ENCODE results near the gene GCH1.
"Not testable (repeated sequence)": the region's sequence is repeated elsewhere in the genome, so short reads cannot be mapped to it uniquely, and the experiment has no call there.

GCH1 gene

GRCh38 chr14:54902521-54903420 lies at the start of gene GCH1:
Gene GCH1 (minus strand): TSS chr14:54902826. CDS start chr14:54902663, 163 bp downstream.
- DNase-seq, result peak; percentile 82 to 86

GRCh38 chr14:54947230-54947629 lies 44.6 kb upstream of the GCH1 start:
- no peak for DNase-seq

GRCh38 chr14:54946500-54946899 lies 43.9 kb upstream of the GCH1 start:
- DNase-seq, result no peak

DNA sequence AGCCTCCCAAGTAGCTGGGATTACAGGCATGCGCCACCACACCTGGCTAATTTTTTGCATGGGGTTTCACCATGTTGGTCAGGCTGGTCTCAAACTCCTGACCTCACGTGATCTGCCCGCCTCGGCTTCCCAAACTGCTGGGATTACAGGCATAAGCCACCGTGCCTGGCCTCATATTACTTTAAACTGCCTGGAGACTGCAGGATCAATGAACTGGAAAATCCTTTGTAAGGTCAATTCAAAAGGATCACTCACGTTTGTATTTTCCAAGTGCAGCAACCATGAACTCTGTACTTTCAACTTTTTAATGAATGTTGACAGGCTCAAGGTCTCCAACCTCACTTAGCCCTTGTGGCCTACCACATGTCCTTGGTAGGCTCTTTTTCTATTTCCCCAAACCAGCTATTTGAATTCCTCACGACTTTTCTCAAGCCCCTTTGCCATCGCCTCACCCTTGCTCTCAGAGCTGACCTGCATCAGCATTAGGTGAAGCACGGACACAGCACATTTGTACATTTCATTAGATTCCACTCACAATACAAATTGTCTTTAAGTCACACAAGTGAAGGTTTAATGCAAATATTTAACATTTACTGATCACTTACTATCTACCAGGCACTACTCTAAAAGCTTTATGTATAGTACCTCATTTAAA lies 42.2 kb upstream of the GCH1 start:
- no peak for DNase-seq

- no peak for DNase-seq
Measured at GRCh38 chr14:54942913-54943312, 40.3 kb upstream of the GCH1 start.

DNA sequence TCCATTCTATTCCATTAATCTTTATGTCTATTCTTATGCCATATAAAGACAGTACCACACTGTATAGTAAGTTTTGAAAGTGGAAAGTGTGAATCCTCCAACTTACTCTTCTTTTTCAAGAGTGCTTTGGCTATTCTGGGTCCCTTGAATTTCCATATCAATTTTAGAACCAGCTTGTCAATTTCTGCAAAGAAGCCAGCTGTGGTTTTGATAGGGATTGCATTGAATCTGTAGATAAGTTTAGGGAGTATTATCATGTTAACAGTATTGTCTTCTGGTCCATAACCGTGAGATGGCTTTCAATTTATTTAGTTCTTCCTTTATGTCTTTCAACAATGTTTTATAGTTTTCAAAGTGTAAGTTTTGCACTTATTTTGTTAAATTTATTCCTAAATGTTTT lies 34.2 kb upstream of the GCH1 start:
- no peak for DNase-seq

- DNase-seq, result no peak
Measured at GRCh38 chr14:54935958-54936357, 33.3 kb upstream of the GCH1 start.

- DNase-seq, result no peak
Measured at GRCh38 chr14:54935100-54935499, 32.5 kb upstream of the GCH1 start.

DNA sequence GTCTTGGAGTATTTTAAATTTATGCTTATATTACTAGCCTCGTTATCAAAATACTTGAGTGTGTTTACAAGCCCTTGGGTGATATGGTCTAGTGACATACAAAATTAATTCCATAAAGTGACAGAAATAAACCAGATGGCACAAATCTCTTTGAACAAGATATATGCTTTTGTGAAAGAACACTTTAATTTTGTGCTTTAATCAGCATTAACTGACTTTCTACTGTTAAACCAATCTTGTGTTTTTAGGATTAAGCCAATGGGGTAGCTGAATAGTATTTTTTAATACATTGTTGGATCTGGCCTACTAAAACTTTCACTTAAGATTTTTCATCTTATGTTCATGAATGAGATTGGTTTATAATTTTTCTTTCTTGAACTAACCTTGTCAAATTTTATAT lies 30.4 kb upstream of the GCH1 start:
- no peak for DNase-seq

GRCh38 chr14:54931598-54932340 lies 29.1 kb upstream of the GCH1 start:
- DNase-seq, result no peak

DNA sequence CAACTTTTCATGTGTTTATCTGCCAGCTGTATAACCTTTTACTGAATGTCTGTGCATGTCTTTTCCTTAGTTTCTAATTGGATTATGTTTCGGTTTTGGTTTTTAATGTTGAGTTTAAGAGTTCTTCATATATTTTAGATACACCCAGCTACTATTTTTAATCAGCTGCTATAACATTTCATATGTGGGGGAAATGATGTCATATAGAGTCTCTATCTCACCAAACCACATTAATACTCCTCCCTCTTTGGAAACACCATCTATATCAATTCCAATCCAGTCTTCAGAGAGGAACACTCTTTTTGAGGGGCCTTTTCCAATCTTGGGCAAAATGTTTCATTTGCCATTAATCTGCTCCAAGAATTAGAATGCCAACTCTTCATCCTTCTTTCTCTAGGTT lies 28.5 kb upstream of the GCH1 start:
- DNase-seq, result no peak

GRCh38 chr14:54929556-54929955 lies 26.9 kb upstream of the GCH1 start:
- DNase-seq, result no peak

GRCh38 chr14:54928216-54928615 lies 25.6 kb upstream of the GCH1 start:
- no peak for DNase-seq

GRCh38 chr14:54927551-54927950 lies 24.9 kb upstream of the GCH1 start:
- DNase-seq, result no peak

GRCh38 chr14:54926570-54926969 lies 23.9 kb upstream of the GCH1 start:
- not testable (repeated sequence) for DNase-seq

DNA sequence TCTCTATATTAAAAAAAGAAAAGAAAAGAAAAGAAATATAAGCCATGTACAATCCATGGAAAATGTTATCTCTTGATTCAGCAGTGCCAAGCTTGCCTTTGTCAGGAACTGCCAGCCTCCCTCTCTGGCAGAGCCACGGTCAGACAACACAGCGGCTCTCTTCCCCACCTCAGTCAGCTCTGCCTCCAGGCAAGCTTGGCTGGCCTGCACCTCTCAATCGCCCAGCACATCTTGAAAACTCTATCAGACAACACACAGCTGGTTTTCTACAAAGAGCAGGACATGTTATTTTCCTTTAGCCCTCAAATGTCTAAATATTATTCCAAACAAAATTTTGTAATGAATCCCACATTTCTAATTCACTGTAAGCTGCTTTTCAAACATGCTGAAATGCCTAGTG lies 20.0 kb upstream of the GCH1 start:
- DNase-seq, result no peak

DNA sequence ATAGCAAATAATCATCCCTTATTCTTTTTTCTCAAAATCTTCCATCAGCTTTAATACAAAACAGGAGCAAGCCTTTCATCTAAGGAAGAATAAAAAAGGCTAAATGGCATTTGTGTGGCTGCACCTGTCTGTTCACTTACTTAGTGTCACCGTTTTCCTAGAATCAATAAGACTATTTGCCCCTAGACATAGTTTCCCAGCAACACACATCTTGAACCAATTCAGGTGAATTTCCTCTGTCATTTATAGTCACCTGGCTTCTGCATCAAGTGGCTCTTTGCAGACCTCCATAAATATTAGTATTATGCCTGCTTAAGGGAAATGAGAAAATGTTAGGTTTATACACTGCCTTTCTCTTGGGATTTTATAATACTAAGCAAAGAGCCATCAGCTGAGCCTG lies 17.4 kb upstream of the GCH1 start:
- DNase-seq, result no peak

- DNase-seq, result no peak
Measured at GRCh38 chr14:54919330-54919729, 16.7 kb upstream of the GCH1 start.

GRCh38 chr14:54918427-54918826 lies 15.8 kb upstream of the GCH1 start:
- no peak for DNase-seq

- no peak for DNase-seq
Measured at GRCh38 chr14:54916101-54916500, 13.5 kb upstream of the GCH1 start.

- DNase-seq, result no peak
Measured at GRCh38 chr14:54909817-54910558, 7.4 kb upstream of the GCH1 start.

- DNase-seq, result not testable (repeated sequence)
Measured at GRCh38 chr14:54908973-54909372, 6.3 kb upstream of the GCH1 start.

DNA sequence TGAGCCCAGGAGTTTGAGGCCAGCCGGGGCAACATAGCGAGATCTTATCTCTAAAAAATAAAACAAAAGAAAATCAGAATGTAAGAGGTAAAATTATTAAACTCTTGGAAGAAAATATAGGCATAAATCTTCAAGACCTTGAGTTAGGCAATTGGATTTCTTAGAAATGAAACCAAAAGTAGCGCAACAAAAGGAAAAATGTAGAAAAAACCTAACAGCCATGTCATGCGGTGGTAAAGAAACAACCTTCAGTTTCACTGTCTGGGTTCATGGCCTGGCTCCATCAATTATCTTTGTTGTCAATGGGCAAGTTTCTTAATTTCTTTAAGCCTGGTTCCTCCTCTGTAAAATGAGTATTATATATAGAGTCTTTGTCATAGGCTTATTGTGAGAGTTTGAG lies 5.6 kb upstream of the GCH1 start:
- DNase-seq, result no peak
